Neural progenitor cell (in vitro differentiated cells): ENCODE results near the gene SIGMAR1.

Source experiments
- EZH2 ChIP-seq: fragments of 200-600 bp; sonication (generic); IDR thresholded peaks from 2 replicates; pipeline ENCODE4 v1.6.1; 2017; ENCODE audit warnings: antibody characterized with exemption, mild to moderate bottlenecking, moderate library complexity
- TF ChIP-seq, protein P1 (sequence below): fragments of 200-600 bp; sonication (generic); IDR thresholded peaks from 2 replicates; pipeline ENCODE4 v1.5.1; 2017; ENCODE audit warnings: antibody characterized with exemption, mild to moderate bottlenecking

- TF ChIP-seq EZH2 = no peak
- TF ChIP-seq, protein P1, sequence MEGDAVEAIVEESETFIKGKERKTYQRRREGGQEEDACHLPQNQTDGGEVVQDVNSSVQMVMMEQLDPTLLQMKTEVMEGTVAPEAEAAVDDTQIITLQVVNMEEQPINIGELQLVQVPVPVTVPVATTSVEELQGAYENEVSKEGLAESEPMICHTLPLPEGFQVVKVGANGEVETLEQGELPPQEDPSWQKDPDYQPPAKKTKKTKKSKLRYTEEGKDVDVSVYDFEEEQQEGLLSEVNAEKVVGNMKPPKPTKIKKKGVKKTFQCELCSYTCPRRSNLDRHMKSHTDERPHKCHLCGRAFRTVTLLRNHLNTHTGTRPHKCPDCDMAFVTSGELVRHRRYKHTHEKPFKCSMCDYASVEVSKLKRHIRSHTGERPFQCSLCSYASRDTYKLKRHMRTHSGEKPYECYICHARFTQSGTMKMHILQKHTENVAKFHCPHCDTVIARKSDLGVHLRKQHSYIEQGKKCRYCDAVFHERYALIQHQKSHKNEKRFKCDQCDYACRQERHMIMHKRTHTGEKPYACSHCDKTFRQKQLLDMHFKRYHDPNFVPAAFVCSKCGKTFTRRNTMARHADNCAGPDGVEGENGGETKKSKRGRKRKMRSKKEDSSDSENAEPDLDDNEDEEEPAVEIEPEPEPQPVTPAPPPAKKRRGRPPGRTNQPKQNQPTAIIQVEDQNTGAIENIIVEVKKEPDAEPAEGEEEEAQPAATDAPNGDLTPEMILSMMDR = peak; percentile 5
These were observed at the start of gene SIGMAR1 for GRCh38 chr9:34637356-34638137.
